ENCODE data around the gene PHKG2.

DNA sequence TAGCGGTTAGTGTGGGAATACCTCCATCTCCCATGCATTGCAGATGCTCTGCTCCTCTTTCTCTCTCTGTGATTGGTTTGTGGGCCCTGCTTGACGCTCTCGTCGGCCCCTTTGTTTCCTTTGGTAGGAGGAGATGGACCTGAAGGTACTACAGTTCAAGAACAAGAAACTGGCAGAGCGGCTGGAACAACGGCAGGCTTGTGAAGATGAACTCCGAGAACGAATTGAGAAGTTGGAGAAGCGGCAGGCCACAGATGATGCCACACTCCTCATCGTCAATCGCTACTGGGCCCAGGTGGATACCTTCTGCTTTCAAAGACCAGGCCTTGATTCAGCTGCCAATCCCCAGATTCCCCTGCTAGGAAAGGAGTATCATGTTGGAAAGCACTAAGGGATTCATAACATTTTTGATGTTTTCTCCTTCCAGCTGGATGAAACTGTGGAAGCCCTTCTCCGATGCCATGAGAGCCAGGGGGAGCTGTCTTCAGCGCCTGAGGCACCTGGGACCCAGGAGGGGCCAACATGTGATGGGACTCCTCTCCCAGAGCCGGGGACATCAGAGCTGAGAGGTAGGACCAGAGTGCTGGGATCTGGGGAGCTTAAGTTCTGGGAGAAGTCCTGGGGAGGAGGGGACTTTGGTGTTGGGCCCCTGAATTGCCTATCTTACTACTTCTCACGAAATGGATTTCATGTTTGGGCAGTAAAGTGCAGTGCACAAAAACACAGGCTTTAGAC is 14.9 kb downstream of the PHKG2 start:
- TF ChIP-seq, protein P1, sequence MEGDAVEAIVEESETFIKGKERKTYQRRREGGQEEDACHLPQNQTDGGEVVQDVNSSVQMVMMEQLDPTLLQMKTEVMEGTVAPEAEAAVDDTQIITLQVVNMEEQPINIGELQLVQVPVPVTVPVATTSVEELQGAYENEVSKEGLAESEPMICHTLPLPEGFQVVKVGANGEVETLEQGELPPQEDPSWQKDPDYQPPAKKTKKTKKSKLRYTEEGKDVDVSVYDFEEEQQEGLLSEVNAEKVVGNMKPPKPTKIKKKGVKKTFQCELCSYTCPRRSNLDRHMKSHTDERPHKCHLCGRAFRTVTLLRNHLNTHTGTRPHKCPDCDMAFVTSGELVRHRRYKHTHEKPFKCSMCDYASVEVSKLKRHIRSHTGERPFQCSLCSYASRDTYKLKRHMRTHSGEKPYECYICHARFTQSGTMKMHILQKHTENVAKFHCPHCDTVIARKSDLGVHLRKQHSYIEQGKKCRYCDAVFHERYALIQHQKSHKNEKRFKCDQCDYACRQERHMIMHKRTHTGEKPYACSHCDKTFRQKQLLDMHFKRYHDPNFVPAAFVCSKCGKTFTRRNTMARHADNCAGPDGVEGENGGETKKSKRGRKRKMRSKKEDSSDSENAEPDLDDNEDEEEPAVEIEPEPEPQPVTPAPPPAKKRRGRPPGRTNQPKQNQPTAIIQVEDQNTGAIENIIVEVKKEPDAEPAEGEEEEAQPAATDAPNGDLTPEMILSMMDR (IDR thresholded peaks at IDR 0.05): no peak
- TF ChIP-seq POLR2A (IDR thresholded peaks at IDR 0.05): no peak

Measured in body of pancreas (tissue), 4 donors.